ENCODE measurements around the gene SLC39A11. TPM values are rescaled to one million over a fixed set of nuclear protein-coding genes. Genes with fewer than 3 reads are reported as not detected.
A peak's percentile ranks its signal among the peaks of the same experiment; 100 is the strongest.

The SLC39A11 gene
- total RNA-seq, 1 experiment from 2014 or later = 15.2 TPM

DNA sequence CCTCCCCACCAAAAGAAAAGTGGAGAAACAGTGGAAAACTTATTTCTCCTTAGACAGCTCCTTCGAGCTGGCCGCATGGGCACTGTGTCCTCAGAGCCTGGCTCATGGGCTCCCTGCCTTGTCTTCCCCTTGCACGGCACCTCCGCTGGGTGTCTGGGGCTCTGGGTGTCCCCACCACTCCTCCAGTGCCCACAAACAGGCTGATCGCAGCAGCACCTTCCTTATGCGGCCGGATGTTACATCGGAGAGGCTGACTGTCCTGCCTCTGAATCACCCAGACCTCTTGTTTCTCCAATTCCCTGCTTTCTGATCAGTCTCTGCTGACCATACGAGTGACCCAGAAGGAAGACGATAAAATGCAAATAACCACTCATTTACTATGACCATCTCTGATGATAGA, 121.7 kb downstream of the SLC39A11 start:
- no peak for DNase-seq
- Histone ChIP-seq H3K79me1 (ENCODE audit: insufficient read depth, low read depth, low read length, poor library complexity, severe bottlenecking) (no peaks in the 10 kb centered on the region), H2BK12ac (ENCODE audit: insufficient read length, low read depth, low read length) (no peak overlapping the region), H4K91ac (ENCODE audit: insufficient read length, low read depth, low read length) (no peak overlapping the region), H3K56ac (ENCODE audit: insufficient read length, low read depth, low read length) (no peak overlapping the region), H4K20me1 (ENCODE audit: control insufficient read depth, insufficient read depth, insufficient read length) (no peaks in the 10 kb centered on the region), H4K8ac (replicated peaks; ENCODE audit: insufficient read length, low read depth, low read length) (no peak overlapping the region), H2AK5ac (ENCODE audit: insufficient read length, low read length) (no peak overlapping the region), H2AFZ (ENCODE audit: low read length) (no peak overlapping the region), H2BK20ac (ENCODE audit: low read depth, low read length, poor library complexity, severe bottlenecking) (no peak overlapping the region), H3K9me3 (ENCODE audit: control insufficient read depth, low read depth, low read length) (no peaks in the 10 kb centered on the region), H3K27ac (ENCODE audit: insufficient read length, low read depth, low read length) (no peak overlapping the region), H3K14ac (ENCODE audit: insufficient read depth, low read length) (no peak overlapping the region), H2BK120ac (ENCODE audit: low read depth, low read length, poor library complexity, severe bottlenecking) (no peak overlapping the region), H3K9ac (ENCODE audit: extremely low read depth, insufficient read length, low read length) (no peak overlapping the region), H3K79me2 (ENCODE audit: insufficient read depth, low read length) (no peaks in the 10 kb centered on the region), H2BK15ac (ENCODE audit: low read depth, low read length) (no peak overlapping the region), H3K18ac (ENCODE audit: insufficient read length, low read depth, low read length) (peak overlapping the region; percentile 23), H3K27me3 (ENCODE audit: insufficient read depth, low read length) (no peaks in the 10 kb centered on the region), H3T11ph (ENCODE audit: low read length) (no peak overlapping the region), H3K4me1 (ENCODE audit: insufficient read depth, low read length) (no peaks in the 10 kb centered on the region), H3K4me2 (ENCODE audit: insufficient read depth, insufficient read length, low read length) (no peak overlapping the region), H2BK5ac (ENCODE audit: insufficient read length, low read length) (no peak overlapping the region), H4K5ac (ENCODE audit: insufficient read length, low read depth, low read length) (no peak overlapping the region), H3K4ac (ENCODE audit: low read depth, low read length) (no peak overlapping the region), H3K23ac (ENCODE audit: insufficient read length, low read depth, low read length) (no peak overlapping the region), H3K23me2 (ENCODE audit: insufficient read length, low read depth, low read length, poor library complexity, severe bottlenecking) (no peaks in the 10 kb centered on the region)
- H3K27me3 Mint-ChIP-seq (ENCODE audit: low read depth) = no peaks in the 10 kb centered on the region
- peaks cover 20 to 21% of the 10 kb centered on the region in 2 experiments for H3K4me1 Mint-ChIP-seq
- peaks cover 10 to 12% of the 10 kb centered on the region in 2 experiments for H3K9me3 Mint-ChIP-seq
- peak overlapping the region in 1 of 3 experiments; percentile 69; a peak in 3 of 7 replicates for H3K27ac Mint-ChIP-seq
- H3K36me3 Mint-ChIP-seq (ENCODE audit: insufficient read depth in 1 of 3, low read depth in 3 of 3) = peaks cover 0 to 7% (median 0%) of the 10 kb centered on the region in 3 experiments; a peak in 4 of 7 replicates
- no CpG with 5 or more reads among the region's 10 CpGs for WGBS (ENCODE audit: extremely low coverage, insufficient read length, low lambda C conversion rate)
- TF ChIP-seq, protein P1, sequence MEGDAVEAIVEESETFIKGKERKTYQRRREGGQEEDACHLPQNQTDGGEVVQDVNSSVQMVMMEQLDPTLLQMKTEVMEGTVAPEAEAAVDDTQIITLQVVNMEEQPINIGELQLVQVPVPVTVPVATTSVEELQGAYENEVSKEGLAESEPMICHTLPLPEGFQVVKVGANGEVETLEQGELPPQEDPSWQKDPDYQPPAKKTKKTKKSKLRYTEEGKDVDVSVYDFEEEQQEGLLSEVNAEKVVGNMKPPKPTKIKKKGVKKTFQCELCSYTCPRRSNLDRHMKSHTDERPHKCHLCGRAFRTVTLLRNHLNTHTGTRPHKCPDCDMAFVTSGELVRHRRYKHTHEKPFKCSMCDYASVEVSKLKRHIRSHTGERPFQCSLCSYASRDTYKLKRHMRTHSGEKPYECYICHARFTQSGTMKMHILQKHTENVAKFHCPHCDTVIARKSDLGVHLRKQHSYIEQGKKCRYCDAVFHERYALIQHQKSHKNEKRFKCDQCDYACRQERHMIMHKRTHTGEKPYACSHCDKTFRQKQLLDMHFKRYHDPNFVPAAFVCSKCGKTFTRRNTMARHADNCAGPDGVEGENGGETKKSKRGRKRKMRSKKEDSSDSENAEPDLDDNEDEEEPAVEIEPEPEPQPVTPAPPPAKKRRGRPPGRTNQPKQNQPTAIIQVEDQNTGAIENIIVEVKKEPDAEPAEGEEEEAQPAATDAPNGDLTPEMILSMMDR (conservative IDR thresholded peaks at IDR 0.05) = no peak
- H3K4me3 Mint-ChIP-seq = no peak overlapping the region
